ENCODE measurements around the gene DAB2. TPM values are rescaled to one million over a fixed set of nuclear protein-coding genes. Genes with fewer than 3 reads are reported as not detected.

DAB2 gene
- 100 to 1,000 TPM; 107 to 293 (median 247) TPM for total RNA-seq

DNA sequence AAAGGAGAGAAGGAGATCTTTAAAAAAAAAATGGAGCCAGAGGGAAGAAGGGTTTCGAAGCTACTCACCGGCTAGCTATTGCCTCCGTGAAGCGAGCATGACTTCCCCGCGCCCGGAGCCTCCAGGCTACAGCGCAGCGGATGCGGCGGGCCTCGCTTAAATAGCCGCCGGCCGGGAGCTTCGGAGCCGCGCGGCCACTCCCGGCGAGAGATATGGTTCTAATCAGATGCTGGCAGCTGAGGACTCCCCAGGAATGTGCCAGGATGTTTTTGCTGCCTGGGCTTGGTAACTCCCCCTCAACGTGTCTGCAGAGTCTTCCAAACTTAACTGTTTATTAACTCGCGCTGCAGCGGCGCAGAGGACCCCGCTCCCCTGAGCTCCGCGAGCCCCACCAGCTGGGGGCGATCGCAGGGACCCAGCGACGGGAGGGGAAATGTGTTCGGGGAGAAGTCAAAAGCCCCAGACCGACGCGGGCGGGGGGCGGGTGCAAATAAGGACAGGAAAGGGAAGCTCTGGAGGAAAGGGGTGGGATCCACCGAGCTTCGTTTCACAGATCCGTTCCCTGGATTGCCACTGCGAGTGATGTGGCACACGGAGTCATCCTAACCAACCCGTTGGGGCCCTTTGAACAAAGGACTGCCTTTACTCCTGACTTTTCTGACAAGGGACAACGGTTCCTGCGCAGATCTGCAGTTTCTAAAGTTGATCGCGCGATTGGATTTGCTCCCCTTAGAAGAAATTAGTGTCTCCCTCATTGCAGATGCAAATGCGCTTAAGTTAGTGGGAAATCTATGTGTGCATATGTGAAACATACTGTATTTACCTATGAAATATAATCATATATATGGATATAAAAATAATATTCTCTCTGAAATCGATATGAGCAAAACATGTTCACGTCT, at the start of gene DAB2:
TSS of gene DAB2 (minus strand) at position 245 of the 902 bp plus-strand sequence. CDS start 30,660 bp downstream, outside the sequence.
- TF ChIP-seq, protein P1, sequence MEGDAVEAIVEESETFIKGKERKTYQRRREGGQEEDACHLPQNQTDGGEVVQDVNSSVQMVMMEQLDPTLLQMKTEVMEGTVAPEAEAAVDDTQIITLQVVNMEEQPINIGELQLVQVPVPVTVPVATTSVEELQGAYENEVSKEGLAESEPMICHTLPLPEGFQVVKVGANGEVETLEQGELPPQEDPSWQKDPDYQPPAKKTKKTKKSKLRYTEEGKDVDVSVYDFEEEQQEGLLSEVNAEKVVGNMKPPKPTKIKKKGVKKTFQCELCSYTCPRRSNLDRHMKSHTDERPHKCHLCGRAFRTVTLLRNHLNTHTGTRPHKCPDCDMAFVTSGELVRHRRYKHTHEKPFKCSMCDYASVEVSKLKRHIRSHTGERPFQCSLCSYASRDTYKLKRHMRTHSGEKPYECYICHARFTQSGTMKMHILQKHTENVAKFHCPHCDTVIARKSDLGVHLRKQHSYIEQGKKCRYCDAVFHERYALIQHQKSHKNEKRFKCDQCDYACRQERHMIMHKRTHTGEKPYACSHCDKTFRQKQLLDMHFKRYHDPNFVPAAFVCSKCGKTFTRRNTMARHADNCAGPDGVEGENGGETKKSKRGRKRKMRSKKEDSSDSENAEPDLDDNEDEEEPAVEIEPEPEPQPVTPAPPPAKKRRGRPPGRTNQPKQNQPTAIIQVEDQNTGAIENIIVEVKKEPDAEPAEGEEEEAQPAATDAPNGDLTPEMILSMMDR (IDR thresholded peaks at IDR 0.05; ENCODE audit: low read depth): no peak

DNA sequence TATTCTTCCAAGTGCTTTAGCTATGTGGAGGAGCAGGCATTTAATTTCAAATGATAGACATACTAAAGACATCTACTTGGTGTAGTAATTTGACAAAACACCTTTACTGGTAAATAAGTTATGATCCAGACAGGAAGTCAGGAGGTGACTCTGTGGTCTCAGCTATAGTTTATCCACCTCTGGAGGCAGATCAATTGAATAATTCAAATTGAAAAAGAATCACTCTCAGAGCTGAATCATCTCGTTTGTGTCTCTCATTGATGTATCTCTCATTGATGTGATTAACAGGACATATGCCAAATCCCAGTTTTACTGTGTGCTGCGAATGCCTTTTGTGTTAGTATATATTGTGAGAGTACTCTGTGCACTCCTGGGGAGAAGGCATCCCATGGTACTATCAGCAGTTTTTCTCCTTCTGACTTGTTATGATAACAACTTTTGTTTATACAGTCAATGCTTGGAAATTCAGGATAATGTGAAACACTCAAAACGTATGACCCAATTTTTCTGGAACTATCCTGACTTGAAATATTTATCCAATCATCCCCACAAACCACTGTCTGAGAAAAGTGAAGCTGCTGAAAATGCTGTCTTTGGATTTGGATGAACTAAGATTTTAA, 48.5 kb upstream of the DAB2 start:
- TF ChIP-seq, protein P1 (IDR thresholded peaks at IDR 0.05; ENCODE audit: low read depth): no peak

DNA sequence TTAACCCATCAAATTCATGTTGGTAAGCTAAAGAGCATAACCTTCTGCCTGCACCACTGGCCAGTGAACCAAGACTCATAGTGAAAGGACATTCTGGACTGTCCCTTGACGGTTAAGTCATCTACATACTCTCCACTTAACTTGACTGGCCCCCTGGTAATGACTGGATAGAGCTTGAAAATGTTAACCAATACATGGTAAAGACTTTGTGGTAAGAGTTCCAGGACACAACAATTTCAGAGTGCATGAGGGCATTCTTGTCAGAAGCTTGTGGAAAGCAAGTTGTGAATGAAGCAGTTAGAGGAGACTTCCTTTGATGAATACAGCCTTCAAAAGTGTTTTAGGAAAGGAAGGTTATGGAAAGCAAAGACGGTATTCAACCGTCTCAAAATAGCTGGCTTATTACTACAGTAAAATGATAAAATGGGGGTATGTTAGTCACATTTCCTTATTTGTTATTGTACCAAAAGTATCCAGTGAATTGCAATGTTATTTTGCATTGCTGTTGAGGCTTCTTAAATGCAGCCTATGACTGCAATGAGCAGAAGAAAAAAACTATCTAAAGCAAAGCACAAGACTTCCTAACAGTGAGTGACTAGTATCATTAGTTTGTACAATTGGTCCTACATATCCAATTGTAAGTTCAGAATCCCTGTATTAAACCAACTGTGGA, 47.2 kb upstream of the DAB2 start:
- TF ChIP-seq, protein P1 (IDR thresholded peaks at IDR 0.05; ENCODE audit: low read depth): no peak

DNA sequence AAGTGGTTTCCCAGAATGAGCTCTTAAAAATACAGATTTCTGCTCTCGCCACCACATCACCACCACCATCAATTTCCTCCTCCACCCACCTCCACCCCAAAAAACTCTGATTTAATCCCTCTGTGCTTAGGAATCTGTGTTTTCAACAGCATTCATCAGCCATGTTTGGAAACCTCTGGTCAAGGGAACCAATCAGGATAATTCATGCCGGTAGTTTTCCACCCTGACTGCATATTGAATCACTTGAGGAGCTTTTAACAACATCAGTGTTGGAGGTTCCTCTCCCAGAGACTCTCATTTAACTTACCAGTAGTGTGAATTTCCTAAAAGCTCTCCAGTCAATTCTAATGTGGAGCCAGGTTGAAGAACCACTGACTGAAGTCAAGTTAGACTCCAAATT, 46.0 kb upstream of the DAB2 start:
- TF ChIP-seq, protein P1 (IDR thresholded peaks at IDR 0.05; ENCODE audit: low read depth): no peak

DNA sequence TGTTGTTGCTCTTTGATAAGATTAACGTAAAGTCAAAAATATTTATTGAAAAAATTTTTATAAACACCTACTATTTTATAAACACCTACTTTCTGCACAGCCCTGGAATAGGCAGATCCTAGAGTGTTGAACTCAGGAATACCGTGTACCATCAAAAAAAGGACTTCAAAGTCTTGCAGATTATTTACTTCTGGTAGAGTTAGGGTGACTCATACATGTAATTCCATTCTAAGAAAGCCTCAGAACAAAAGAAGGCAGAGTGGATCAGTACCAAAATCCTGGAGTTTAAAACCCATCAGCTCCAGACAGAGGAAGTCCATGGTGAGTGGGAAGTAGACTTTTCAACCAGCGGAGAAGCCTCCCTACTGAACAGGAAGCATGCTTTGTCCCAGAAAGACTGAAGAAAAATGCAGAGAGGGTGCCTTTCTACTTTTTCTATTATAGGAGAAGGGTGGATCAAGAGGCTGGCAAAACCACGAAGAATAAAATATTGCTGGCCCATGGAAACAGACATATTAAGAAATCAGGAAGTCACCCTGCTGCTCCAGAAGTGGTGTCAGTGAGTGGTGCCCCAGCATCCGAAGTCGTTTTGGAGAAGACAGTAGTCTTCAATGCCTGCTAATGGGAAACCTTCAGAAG, 45.1 kb upstream of the DAB2 start:
- TF ChIP-seq, protein P1 (IDR thresholded peaks at IDR 0.05; ENCODE audit: low read depth): no peak

DNA sequence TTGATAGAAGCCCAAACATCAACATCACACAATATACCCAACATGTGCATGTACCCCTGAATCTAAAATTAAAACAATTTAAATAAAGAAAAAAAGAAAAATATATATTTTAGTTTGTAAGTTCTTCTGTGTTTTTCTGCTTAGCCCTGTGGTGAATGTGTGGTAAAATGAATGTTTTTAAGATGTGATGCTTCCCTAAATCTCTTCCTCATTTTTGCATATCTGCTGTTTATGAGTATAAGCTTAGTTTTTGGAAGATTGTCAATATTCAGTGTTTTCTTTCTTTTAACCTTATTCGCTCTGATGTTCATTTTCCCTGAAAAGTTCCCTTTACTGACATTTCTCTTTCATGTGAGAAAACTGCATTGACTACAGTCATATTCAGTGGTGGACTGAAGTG, 44.4 kb upstream of the DAB2 start:
- TF ChIP-seq, protein P1 (IDR thresholded peaks at IDR 0.05; ENCODE audit: low read depth): no peak

Measured in subcutaneous adipose tissue (tissue), 4 donors.